Calu3 (cell line): Measurements from ENCODE around the gene TNFAIP8. TPM values are rescaled to one million over a fixed set of nuclear protein-coding genes. Genes with fewer than 3 reads are reported as not detected.

Source experiments
- BruUV-seq: library from RNA; stranded (reverse); fragments of 400-500 nt; replicated peaks from 2 replicates; lab custom pipeline; 2021; lab: Mats Ljungman, UMichigan
- CTCF ChIA-PET: fragments of 300-600 bp; sonication (Branson Sonifier 250); formaldehyde crosslinking; loops from one replicate; lab custom pipeline; 2022; ENCODE audit warnings: antibody characterized with exemption; lab: Charles Lee
- DNase-seq: peaks from one replicate; pipeline ENCODE4 v3.0.0; 2022
- H3K27ac Mint-ChIP-seq: one replicate; pipeline ENCODE4 v1.8.0; 2022; ENCODE audit warnings: mixed read lengths; ENCODE audit not compliant: unreplicated experiment
- H3K27me3 Mint-ChIP-seq: one replicate; pipeline ENCODE4 v1.8.0; 2022; ENCODE audit warnings: mixed read lengths; ENCODE audit not compliant: unreplicated experiment
- H3K36me3 Mint-ChIP-seq: one replicate; pipeline ENCODE4 v1.8.0; 2022; ENCODE audit warnings: mild to moderate bottlenecking, moderate library complexity, mixed read lengths; ENCODE audit not compliant: insufficient read depth, unreplicated experiment
- H3K4me1 Mint-ChIP-seq: one replicate; pipeline ENCODE4 v1.8.0; 2022; ENCODE audit warnings: mild to moderate bottlenecking, low read depth, mixed read lengths; ENCODE audit not compliant: unreplicated experiment
- H3K4me3 Mint-ChIP-seq: one replicate; pipeline ENCODE4 v1.8.0; 2022; ENCODE audit warnings: mild to moderate bottlenecking, low read depth, moderate library complexity, mixed read lengths; ENCODE audit not compliant: unreplicated experiment
- H3K9me3 Mint-ChIP-seq: one replicate; pipeline ENCODE4 v1.8.0; 2022; ENCODE audit warnings: low read depth, mixed read lengths; ENCODE audit not compliant: unreplicated experiment
- intact Hi-C: fragments of 100-400 bp; cut with micrococcal nuclease; formaldehyde crosslinking; loops from one replicate; pipeline ENCODE4 v1.10.0; 2022; ENCODE audit not compliant: unreplicated experiment
- total RNA-seq: library from RNA; stranded (reverse); gene quantifications from 2 replicates; pipeline ENCODE4 v1.2.3, GENCODE V29; 2022
- TF ChIP-seq, protein P1 (sequence below): fragments of 200-600 bp; IDR thresholded peaks from one replicate; pipeline ENCODE4 v1.8.0; 2022; ENCODE audit warnings: antibody characterized with exemption; ENCODE audit not compliant: unreplicated experiment

The TNFAIP8 gene
- total RNA-seq, 1 experiment from 2014 or later: 30.6 TPM

DNA sequence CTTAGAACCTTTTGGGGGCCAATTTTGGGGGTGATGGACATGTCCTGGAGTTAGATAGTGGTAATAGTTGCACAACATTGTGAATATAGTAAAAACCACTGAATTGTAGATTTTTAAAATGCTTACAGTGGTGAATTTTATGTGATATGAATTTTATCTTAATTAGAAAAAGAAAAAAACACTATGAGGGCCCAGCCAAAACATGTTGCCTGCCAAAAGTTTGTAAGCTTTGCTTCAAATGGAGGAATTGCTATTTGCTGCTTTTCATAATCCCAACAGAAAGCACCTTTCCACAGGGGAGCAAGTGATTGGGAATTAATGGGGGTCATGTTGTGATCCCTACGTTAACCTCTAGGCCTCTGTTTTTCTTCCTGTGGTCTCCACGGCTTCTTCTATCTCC lies 19.1 kb downstream of the TNFAIP8 start:
- H3K9me3 Mint-ChIP-seq: no peaks in the 10 kb centered on the region

DNA sequence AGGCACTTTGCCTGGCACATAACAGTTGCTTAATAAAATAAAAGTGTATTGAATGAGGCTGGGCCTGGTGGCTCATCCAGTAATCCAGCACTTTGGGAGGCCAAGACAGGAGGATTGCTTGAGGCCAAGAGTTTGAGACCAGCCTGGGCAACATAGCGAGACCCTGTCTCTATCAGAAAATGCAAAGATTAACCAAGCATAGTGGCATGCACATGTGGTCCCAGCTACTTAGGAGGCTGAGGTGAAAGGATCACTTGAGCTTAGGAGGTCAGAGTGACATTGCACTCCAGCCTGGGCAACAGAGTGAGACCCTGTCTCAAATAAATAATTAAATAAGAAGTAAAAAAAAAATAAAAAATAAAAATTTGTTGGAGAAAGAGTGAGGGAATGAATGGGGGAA lies 21.2 kb downstream of the TNFAIP8 start:
- H3K9me3 Mint-ChIP-seq: no peaks in the 10 kb centered on the region
- CTCF ChIA-PET: no interaction called here
- BruUV-seq: no TSS peak

More for the DNA sequence above, 19.1 kb downstream of the TNFAIP8 start:
- BruUV-seq: no TSS peak
- CTCF ChIA-PET: interaction anchor here (1.6 kb wide), 1 partner anchor 13 kb away, joined by 3 read pairs; no protein-coding TSS in a partner anchor
- Mint-ChIP-seq H3K27ac (no peak overlapping the region), H3K36me3 (no peaks in the 10 kb centered on the region), H3K27me3 (no peaks in the 10 kb centered on the region), H3K4me3 (no peak overlapping the region), H3K4me1 (no peaks in the 10 kb centered on the region)
- DNase-seq: no peak
- intact Hi-C loops: no loop called here
- TF ChIP-seq, protein P1, sequence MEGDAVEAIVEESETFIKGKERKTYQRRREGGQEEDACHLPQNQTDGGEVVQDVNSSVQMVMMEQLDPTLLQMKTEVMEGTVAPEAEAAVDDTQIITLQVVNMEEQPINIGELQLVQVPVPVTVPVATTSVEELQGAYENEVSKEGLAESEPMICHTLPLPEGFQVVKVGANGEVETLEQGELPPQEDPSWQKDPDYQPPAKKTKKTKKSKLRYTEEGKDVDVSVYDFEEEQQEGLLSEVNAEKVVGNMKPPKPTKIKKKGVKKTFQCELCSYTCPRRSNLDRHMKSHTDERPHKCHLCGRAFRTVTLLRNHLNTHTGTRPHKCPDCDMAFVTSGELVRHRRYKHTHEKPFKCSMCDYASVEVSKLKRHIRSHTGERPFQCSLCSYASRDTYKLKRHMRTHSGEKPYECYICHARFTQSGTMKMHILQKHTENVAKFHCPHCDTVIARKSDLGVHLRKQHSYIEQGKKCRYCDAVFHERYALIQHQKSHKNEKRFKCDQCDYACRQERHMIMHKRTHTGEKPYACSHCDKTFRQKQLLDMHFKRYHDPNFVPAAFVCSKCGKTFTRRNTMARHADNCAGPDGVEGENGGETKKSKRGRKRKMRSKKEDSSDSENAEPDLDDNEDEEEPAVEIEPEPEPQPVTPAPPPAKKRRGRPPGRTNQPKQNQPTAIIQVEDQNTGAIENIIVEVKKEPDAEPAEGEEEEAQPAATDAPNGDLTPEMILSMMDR: no peak

DNA sequence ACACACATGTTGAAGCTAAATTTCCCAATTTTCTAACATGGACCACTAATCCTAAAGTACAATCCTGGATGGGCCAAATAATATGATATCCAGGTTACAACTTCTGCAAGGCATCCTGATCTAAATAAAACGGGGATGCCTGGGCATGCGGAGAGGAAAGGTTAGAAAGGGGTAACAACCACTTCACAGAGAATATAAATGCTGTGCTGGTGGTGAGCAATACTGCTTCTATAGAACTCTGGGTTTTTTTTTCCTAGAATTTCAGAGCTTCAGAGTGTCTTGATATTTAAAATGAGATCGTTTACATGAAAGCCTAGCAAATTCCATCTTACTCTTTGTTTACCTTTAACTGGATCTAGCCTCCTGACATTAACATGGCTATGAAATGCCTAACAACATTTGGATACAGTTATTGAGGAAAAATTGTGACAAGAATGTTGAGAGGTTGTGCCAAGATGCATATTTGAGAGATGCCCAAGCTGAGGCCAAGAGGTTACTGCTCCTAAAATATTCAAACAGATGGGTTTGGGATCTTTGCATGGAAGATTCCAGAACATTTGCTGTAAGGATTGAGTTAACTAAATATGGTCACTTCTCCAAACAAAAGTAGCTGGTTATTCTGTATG lies 22.4 kb downstream of the TNFAIP8 start:
- no peaks in the 10 kb centered on the region for H3K4me1 Mint-ChIP-seq
- intact Hi-C loops: no loop called here
- no peaks in the 10 kb centered on the region for H3K9me3 Mint-ChIP-seq
- no peak overlapping the region for H3K4me3 Mint-ChIP-seq
- CTCF ChIA-PET: interaction anchor here (0.5 to 1.2 kb wide), 2 partner anchors 62 to 674 kb away, joined by 3 to 5 read pairs; no protein-coding TSS in a partner anchor
- H3K36me3 Mint-ChIP-seq: no peaks in the 10 kb centered on the region
- H3K27me3 Mint-ChIP-seq: no peaks in the 10 kb centered on the region
- no peak for DNase-seq
- TF ChIP-seq, protein P1: no peak
- no peak overlapping the region for H3K27ac Mint-ChIP-seq
- no TSS peak for BruUV-seq

More for the DNA sequence above, 21.2 kb downstream of the TNFAIP8 start:
- TF ChIP-seq, protein P1: no peak
- no peaks in the 10 kb centered on the region for H3K36me3 Mint-ChIP-seq
- H3K27me3 Mint-ChIP-seq: no peaks in the 10 kb centered on the region
- no peaks in the 10 kb centered on the region for H3K4me1 Mint-ChIP-seq
- H3K4me3 Mint-ChIP-seq: no peak overlapping the region
- no peak for DNase-seq
- intact Hi-C loops: no loop called here
- no peak overlapping the region for H3K27ac Mint-ChIP-seq

DNA sequence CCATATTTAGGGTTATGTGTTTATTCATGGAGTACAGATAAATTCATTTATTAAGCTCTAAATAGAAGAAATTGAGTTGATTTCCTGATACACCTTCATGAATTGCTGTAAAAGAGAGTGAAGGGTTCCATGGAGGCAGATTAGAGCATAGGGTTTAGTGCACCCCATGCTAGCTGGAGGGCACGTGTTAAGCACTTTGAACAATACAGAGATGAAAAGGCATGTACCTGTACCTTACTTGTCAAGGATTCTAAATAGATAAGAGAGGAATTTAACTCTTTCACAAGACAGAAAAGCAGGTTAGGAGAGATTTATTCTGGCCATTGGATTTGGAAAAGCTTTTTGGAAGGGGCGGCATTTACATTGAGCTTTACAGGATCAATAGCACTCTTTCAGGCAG lies 23.3 kb downstream of the TNFAIP8 start:
- Mint-ChIP-seq H3K9me3 (no peaks in the 10 kb centered on the region), H3K27me3 (no peaks in the 10 kb centered on the region), H3K36me3 (no peaks in the 10 kb centered on the region), H3K4me3 (no peak overlapping the region), H3K4me1 (no peaks in the 10 kb centered on the region), H3K27ac (no peak overlapping the region)
- no TSS peak for BruUV-seq
- intact Hi-C loops: no loop called here
- no peak for DNase-seq
- CTCF ChIA-PET: interaction anchor here (0.5 to 1.2 kb wide), 3 partner anchors 10 to 675 kb away, joined by 3 to 5 read pairs (median 3); no protein-coding TSS in a partner anchor
- TF ChIP-seq, protein P1: no peak
